Forelimb muscle (tissue), 1 donor: ENCODE results near the gene PGGT1B. TPM values are rescaled to one million over a fixed set of nuclear protein-coding genes. Genes with fewer than 3 reads are reported as not detected.
A peak's percentile ranks its signal among the peaks of the same experiment; 100 is the strongest.

ENCODE experiments used
- DNase-seq: peaks from one replicate; pipeline ENCODE4 v3.0.0-alpha.2; 2013; ENCODE audit warnings: low read depth
- polyA plus RNA-seq: library from polyadenylated mRNA; unstranded; fragments of 120-200 nt; gene quantifications from one replicate; pipeline ENCODE4 v1.2.1, GENCODE V29; 2013; ENCODE audit not compliant: insufficient read length

Gene PGGT1B
- polyA plus RNA-seq, 1 donor: 19.3 TPM

GRCh38 chr5:115180165-115180709 is 82.4 kb downstream of the PGGT1B start:
- DNase-seq: no peak

GRCh38 chr5:115179394-115180164 is 83.1 kb downstream of the PGGT1B start:
- DNase-seq: no peak

GRCh38 chr5:115179030-115179393 is 83.7 kb downstream of the PGGT1B start:
- no peak for DNase-seq

GRCh38 chr5:115170929-115171510 is 91.7 kb downstream of the PGGT1B start:
- DNase-seq: no peak

GRCh38 chr5:115170134-115170928 is 92.3 kb downstream of the PGGT1B start:
- DNase-seq: no peak

GRCh38 chr5:115169487-115170133 is 93.1 kb downstream of the PGGT1B start, which contains the start of gene TRIM36:
TRIM36 (minus strand) TSS chr5:115169908; CDS start chr5:115169634, 274 bp downstream.
- DNase-seq: peak; percentile 29

GRCh38 chr5:115168829-115169486 is 93.7 kb downstream of the PGGT1B start:
- no peak for DNase-seq

GRCh38 chr5:115166744-115167393 is 95.8 kb downstream of the PGGT1B start:
- DNase-seq: no peak

GRCh38 chr5:115165790-115166189 is 96.9 kb downstream of the PGGT1B start:
- no peak for DNase-seq

- DNase-seq: no peak
These were observed 101.7 kb downstream of the PGGT1B start for GRCh38 chr5:115160975-115161475.

Other genes starting within 250 kb of the PGGT1B start
- gene TRIM36, start 93.0 kb downstream of the PGGT1B start, polyA plus RNA-seq: 2.5 TPM
- gene CCDC112, start 33.8 kb upstream of the PGGT1B start, polyA plus RNA-seq: 9.8 TPM